ENCODE results near the gene ANO10. TPM values are rescaled to one million over a fixed set of nuclear protein-coding genes. Genes with fewer than 3 reads are reported as not detected.
A peak's percentile ranks its signal among the peaks of the same experiment; 100 is the strongest.

The ANO10 gene
- polyA plus RNA-seq, 3 donors = 11.2 to 24.8 (median 21.6) TPM

DNA sequence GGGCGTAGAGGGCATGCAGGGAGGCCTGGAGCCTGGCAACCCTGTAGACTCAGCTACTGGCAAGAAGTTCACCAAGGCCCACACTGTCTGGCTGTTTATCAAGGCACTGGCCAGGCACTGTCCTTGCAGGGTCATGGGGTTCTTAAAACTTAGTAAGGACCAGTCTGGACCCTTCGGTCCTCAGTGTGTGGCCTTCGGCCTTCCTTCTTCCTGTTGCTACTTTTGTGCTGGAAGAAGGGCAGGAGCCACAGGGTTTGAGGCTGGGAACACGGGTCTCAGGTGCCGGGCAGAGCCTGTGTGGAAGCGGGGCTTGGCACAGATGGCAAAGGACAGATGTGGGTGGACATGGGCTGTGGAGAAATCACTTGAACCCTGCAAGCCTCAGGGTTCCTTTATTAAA lies 258.9 kb downstream of the ANO10 start:
- H3K36me3 ChIP-seq (replicated peaks in 1 of 2; ENCODE audit: control insufficient read depth in 1 of 2, insufficient read depth in 2 of 2, low read length in 2 of 2) = peaks cover 16 to 20% of the 10 kb centered on the region in 2 donors
- H3K27ac Mint-ChIP-seq = peak overlapping the region in 1 of 7 donors; percentile 36
- H3K4me1 ChIP-seq (ENCODE audit: control insufficient read depth in 1 of 2, insufficient read depth in 2 of 2, low read length in 2 of 2) = no peaks in the 10 kb centered on the region
- TF ChIP-seq, protein P1, sequence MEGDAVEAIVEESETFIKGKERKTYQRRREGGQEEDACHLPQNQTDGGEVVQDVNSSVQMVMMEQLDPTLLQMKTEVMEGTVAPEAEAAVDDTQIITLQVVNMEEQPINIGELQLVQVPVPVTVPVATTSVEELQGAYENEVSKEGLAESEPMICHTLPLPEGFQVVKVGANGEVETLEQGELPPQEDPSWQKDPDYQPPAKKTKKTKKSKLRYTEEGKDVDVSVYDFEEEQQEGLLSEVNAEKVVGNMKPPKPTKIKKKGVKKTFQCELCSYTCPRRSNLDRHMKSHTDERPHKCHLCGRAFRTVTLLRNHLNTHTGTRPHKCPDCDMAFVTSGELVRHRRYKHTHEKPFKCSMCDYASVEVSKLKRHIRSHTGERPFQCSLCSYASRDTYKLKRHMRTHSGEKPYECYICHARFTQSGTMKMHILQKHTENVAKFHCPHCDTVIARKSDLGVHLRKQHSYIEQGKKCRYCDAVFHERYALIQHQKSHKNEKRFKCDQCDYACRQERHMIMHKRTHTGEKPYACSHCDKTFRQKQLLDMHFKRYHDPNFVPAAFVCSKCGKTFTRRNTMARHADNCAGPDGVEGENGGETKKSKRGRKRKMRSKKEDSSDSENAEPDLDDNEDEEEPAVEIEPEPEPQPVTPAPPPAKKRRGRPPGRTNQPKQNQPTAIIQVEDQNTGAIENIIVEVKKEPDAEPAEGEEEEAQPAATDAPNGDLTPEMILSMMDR (IDR thresholded peaks at IDR 0.05) = no peak
- no peak overlapping the region for H2AFZ ChIP-seq (ENCODE audit: insufficient read depth, low read depth, low read length, poor library complexity, severe bottlenecking)
- H3K36me3 Mint-ChIP-seq = peaks cover 18 to 26% of the 10 kb centered on the region in 2 donors
- no peak overlapping the region for H3K27ac ChIP-seq (ENCODE audit: low read depth in 1 of 2, low read length in 2 of 2)
- H3K4me3 Mint-ChIP-seq = no peak overlapping the region
- H3K4me3 ChIP-seq (replicated peaks in 1 of 3; ENCODE audit: low read depth in 2 of 3, low read length in 3 of 3) = no peak overlapping the region
- 99% methylated on average over 6 of the region's 6 CpGs for WGBS (ENCODE audit: insufficient coverage)
- no peak for DNase-seq
- intact Hi-C loops (cut with micrococcal nuclease) = no loop called here
- H3K4me2 ChIP-seq (replicated peaks; ENCODE audit: extremely low read depth, low read length, poor library complexity, severe bottlenecking) = no peak overlapping the region
- H3K4me1 Mint-ChIP-seq = no peaks in the 10 kb centered on the region
- H4K20me1 ChIP-seq (ENCODE audit: insufficient read depth, low read length) = no peaks in the 10 kb centered on the region
- no peaks in the 10 kb centered on the region for H3K79me2 ChIP-seq (ENCODE audit: insufficient read depth, low read length)
- H3K9me3 Mint-ChIP-seq = peaks cover 0 to 5% (median under 1%) of the 10 kb centered on the region in 7 donors
- no peaks in the 10 kb centered on the region for H3K27me3 ChIP-seq (ENCODE audit: control insufficient read depth in 2 of 2, insufficient read depth in 2 of 2, low read length in 2 of 2)
- H3K27me3 Mint-ChIP-seq (ENCODE audit: low read depth in 3 of 3) = peaks cover 0 to 3% (median 0%) of the 10 kb centered on the region in 3 donors
- no peak overlapping the region for H3K9ac ChIP-seq (ENCODE audit: insufficient read depth, low read length, poor library complexity, severe bottlenecking)
- no peaks in the 10 kb centered on the region for H3K9me3 ChIP-seq (replicated peaks in 1 of 2; ENCODE audit: control insufficient read depth in 1 of 2, insufficient read depth in 1 of 2, low read length in 2 of 2)

DNA sequence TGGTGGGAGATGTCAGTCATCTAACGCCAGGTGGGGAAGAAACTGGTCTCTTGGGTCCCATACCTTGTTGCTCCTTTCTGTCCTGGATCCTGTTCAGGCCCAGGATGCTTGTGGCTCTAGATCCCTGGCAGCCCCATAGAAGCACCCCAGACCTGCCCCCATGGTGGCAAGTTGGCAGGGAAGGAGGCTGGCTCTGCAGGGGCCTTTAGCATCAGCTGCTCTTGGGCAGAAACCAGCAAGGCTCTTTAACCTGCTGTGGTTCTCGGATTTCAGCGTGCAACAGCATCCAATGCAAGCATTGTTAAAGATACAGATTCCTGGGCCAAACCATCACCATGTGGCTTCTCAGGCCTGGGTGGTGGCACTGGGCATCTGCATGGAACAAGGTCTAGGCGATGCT lies 259.6 kb downstream of the ANO10 start:
- Mint-ChIP-seq H3K36me3 (peaks cover 18 to 26% of the 10 kb centered on the region in 2 donors), H3K27me3 (ENCODE audit: low read depth in 3 of 3) (peaks cover 0 to 2% (median 0%) of the 10 kb centered on the region in 3 donors), H3K4me1 (no peaks in the 10 kb centered on the region), H3K27ac (no peak overlapping the region), H3K4me3 (no peak overlapping the region), H3K9me3 (peaks cover 0 to 8% (median 3%) of the 10 kb centered on the region in 7 donors)
- Histone ChIP-seq H3K9me3 (replicated peaks in 1 of 2; ENCODE audit: control insufficient read depth in 1 of 2, insufficient read depth in 1 of 2, low read length in 2 of 2) (no peaks in the 10 kb centered on the region), H3K79me2 (ENCODE audit: insufficient read depth, low read length) (no peaks in the 10 kb centered on the region), H3K4me2 (replicated peaks; ENCODE audit: extremely low read depth, low read length, poor library complexity, severe bottlenecking) (no peak overlapping the region), H3K36me3 (replicated peaks in 1 of 2; ENCODE audit: control insufficient read depth in 1 of 2, insufficient read depth in 2 of 2, low read length in 2 of 2) (peaks cover 16 to 20% of the 10 kb centered on the region in 2 donors), H2AFZ (ENCODE audit: insufficient read depth, low read depth, low read length, poor library complexity, severe bottlenecking) (no peak overlapping the region), H3K4me1 (ENCODE audit: control insufficient read depth in 1 of 2, insufficient read depth in 2 of 2, low read length in 2 of 2) (no peaks in the 10 kb centered on the region), H4K20me1 (ENCODE audit: insufficient read depth, low read length) (no peaks in the 10 kb centered on the region), H3K27me3 (ENCODE audit: control insufficient read depth in 2 of 2, insufficient read depth in 2 of 2, low read length in 2 of 2) (no peaks in the 10 kb centered on the region), H3K9ac (ENCODE audit: insufficient read depth, low read length, poor library complexity, severe bottlenecking) (no peak overlapping the region), H3K27ac (ENCODE audit: low read depth in 1 of 2, low read length in 2 of 2) (no peak overlapping the region), H3K4me3 (replicated peaks in 1 of 3; ENCODE audit: low read depth in 2 of 3, low read length in 3 of 3) (no peak overlapping the region)
- intact Hi-C loops (cut with micrococcal nuclease) = no loop called here
- TF ChIP-seq, protein P1 (IDR thresholded peaks at IDR 0.05) = no peak
- WGBS (ENCODE audit: insufficient coverage) = 100% methylated on average over 2 of the region's 4 CpGs
- DNase-seq = no peak
